ENCODE results near the gene MMP2.

The MMP2 gene

GRCh38 chr16:55526441-55526840 lies 47.4 kb downstream of the MMP2 start:
- no peak for DNase-seq (ENCODE audit: extremely low read depth, low read depth)
- no peak overlapping the region for H3K4me3 ChIP-seq (replicated peaks; ENCODE audit: low read depth, low read length)
- no peak for TF ChIP-seq CTCF (IDR thresholded peaks at IDR 0.05; ENCODE audit: low read depth, low read length, missing control alignments)

GRCh38 chr16:55527885-55528284 lies 48.9 kb downstream of the MMP2 start:
- no peak for DNase-seq (ENCODE audit: extremely low read depth, low read depth)
- no peak overlapping the region for H3K4me3 ChIP-seq (replicated peaks; ENCODE audit: low read depth, low read length)

GRCh38 chr16:55529018-55529417 lies 50.0 kb downstream of the MMP2 start:
- DNase-seq (ENCODE audit: extremely low read depth, low read depth), result peak; percentile 29
- no peak for TF ChIP-seq CTCF (IDR thresholded peaks at IDR 0.05; ENCODE audit: low read depth, low read length, missing control alignments)
- no peak overlapping the region for H3K4me3 ChIP-seq (replicated peaks; ENCODE audit: low read depth, low read length)

More at GRCh38 chr16:55527885-55528284, 48.9 kb downstream of the MMP2 start:
- TF ChIP-seq CTCF (IDR thresholded peaks at IDR 0.05; ENCODE audit: low read depth, low read length, missing control alignments), result no peak

- no peak for TF ChIP-seq CTCF (IDR thresholded peaks at IDR 0.05; ENCODE audit: low read depth, low read length, missing control alignments)
- no peak overlapping the region for H3K4me3 ChIP-seq (replicated peaks; ENCODE audit: low read depth, low read length)
- no peak for DNase-seq (ENCODE audit: extremely low read depth, low read depth)
These were observed 51.4 kb downstream of the MMP2 start for GRCh38 chr16:55530316-55530856.

GRCh38 chr16:55532227-55532626 lies 53.2 kb downstream of the MMP2 start:
- no peak overlapping the region for H3K4me3 ChIP-seq (replicated peaks; ENCODE audit: low read depth, low read length)
- TF ChIP-seq CTCF (IDR thresholded peaks at IDR 0.05; ENCODE audit: low read depth, low read length, missing control alignments), result no peak
- DNase-seq (ENCODE audit: extremely low read depth, low read depth), result no peak

- DNase-seq (ENCODE audit: extremely low read depth, low read depth), result no peak
These were observed 55.8 kb downstream of the MMP2 start for GRCh38 chr16:55534756-55535155.

More at GRCh38 chr16:55534756-55535155, 55.8 kb downstream of the MMP2 start:
- TF ChIP-seq CTCF (IDR thresholded peaks at IDR 0.05; ENCODE audit: low read depth, low read length, missing control alignments), result no peak
- no peak overlapping the region for H3K4me3 ChIP-seq (replicated peaks; ENCODE audit: low read depth, low read length)
